Measurements from ENCODE around the gene COPZ1.

DNA sequence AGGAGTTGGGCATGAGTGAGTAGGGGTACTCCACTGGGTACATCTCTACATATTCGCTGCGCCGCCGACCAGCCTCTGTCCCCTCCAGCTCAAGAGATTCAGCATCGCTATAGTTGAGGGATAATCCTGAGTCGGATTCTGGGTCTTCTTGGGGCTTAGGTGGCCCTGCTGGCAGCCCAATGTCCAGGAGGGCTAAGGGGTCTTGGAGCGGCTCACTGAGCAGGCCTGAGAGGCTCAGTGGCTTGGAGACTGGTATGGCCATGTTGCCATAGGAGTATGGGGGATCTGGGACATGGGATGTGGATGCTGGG is 32.0 kb upstream of the COPZ1 start:
- TF ChIP-seq, protein P1, sequence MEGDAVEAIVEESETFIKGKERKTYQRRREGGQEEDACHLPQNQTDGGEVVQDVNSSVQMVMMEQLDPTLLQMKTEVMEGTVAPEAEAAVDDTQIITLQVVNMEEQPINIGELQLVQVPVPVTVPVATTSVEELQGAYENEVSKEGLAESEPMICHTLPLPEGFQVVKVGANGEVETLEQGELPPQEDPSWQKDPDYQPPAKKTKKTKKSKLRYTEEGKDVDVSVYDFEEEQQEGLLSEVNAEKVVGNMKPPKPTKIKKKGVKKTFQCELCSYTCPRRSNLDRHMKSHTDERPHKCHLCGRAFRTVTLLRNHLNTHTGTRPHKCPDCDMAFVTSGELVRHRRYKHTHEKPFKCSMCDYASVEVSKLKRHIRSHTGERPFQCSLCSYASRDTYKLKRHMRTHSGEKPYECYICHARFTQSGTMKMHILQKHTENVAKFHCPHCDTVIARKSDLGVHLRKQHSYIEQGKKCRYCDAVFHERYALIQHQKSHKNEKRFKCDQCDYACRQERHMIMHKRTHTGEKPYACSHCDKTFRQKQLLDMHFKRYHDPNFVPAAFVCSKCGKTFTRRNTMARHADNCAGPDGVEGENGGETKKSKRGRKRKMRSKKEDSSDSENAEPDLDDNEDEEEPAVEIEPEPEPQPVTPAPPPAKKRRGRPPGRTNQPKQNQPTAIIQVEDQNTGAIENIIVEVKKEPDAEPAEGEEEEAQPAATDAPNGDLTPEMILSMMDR (conservative IDR thresholded peaks at IDR 0.05 in 1 of 2, IDR thresholded peaks at IDR 0.05 in 1 of 2; ENCODE audit: low read depth in 1 of 2, low read length in 2 of 2): no peak
- TF ChIP-seq EZH2 (IDR thresholded peaks at IDR 0.05; ENCODE audit: low read length, missing control alignments): no peak
